GM19395 (cell line): ENCODE measurements around the gene MPP4.

Experiments used
- ATAC-seq: cut with Tn5 transposase; IDR thresholded peaks from one replicate; pipeline ENCODE4 v1.9.1; 2021; ENCODE audit warnings: mild to moderate bottlenecking, moderate library complexity; ENCODE audit not compliant: unreplicated experiment

Gene MPP4

GRCh38 chr2:201698588-201699226 is at the start of gene MPP4:
MPP4 (minus strand) TSS chr2:201698644; CDS start chr2:201693954, 4,690 bp downstream.
- no peak for ATAC-seq

GRCh38 chr2:201746551-201746950 is 48.1 kb upstream of the MPP4 start:
- ATAC-seq = no peak

DNA sequence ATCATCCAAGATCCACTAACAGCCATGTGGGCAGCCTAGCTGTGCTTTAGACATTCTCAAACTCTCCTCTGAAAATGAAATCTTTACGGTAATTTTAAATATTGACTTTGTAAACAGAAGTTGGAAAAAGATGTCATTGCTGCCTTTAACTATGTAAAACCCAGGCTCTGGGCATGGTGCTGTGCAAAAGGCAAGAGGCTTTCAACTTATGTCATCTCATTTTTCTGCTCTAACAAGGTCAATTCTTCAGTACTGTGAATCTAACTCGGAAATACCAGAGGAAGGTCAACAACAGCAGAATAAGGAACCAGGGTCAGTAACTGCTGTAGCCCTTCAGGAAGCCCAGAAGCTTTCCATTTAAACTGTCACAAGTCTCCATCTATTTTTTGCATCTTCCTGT is 37.0 kb upstream of the MPP4 start:
- ATAC-seq = no peak

GRCh38 chr2:201734111-201734510 is 35.7 kb upstream of the MPP4 start:
- no peak for ATAC-seq

DNA sequence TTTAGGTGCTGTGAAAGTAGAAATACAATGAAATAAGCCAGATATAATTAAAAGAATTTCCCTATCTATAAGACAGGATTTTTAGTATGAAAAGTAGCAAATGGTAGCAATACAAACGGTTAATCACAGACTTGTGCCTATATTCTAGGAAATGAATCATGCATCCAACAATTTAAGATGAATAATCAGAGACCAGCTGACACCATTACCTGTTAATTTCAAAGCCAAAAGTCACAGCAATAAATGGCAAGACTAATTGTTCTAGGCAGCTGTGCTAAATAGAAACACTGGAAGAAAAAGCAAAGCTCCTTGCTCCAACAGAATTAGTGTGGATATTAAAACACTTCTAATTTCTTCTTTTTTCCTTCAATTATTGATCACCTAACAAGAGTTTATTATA is 35.1 kb upstream of the MPP4 start:
- ATAC-seq = no peak

DNA sequence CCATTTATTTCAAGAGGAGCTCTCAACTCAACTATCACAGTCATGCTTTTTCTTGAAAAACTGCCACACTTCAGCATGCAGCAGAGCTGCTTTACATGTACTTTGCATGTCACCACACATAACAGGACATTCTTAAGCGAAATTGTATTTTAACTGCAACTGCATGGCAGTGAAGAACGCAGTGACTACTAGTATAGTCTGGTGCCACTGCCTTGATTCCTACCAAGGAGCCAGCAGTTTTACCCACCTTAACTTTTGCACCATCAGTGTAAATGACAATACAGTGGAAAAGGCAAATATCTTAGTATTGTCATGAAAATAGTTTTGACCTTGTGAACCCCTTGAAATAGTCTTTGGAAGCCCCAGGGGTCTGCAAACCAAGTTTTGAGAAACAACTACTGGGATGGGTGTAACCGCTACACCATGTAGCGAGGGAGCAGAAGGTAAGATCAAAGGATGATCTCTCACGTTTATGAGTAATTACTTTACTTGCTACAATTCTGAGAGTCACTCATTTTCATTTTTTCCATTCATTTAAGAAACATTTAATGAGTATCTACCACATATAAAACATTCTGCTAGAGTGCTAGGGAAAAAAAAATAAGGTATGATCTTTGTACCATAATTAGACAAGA is 32.3 kb upstream of the MPP4 start:
- no peak for ATAC-seq

- no peak for ATAC-seq
Measured at GRCh38 chr2:201715459-201715858, 17.0 kb upstream of the MPP4 start.

DNA sequence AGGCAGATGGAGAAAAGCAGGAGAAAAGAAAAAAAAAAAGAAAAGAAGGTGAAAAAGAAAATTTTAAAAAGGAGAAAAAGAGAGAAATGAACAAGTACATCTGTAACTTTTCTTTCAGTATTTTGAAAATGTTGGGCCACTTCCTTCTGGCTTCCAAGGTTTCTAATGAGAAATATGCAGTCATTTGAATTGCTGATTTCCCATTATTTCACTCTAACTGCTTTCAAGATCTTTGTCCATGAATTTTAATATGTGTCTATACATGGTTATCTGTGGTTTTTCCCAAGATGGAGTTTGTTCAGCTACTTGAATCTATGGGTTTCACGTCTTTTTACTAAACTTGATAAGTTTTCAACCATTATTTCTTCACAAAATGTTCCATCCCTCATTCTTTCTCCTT is 14.3 kb upstream of the MPP4 start:
- no peak for ATAC-seq

- ATAC-seq = no peak
Measured at GRCh38 chr2:201709747-201710146, 11.3 kb upstream of the MPP4 start.

- ATAC-seq = no peak
Measured at GRCh38 chr2:201709049-201709448, 10.6 kb upstream of the MPP4 start.

DNA sequence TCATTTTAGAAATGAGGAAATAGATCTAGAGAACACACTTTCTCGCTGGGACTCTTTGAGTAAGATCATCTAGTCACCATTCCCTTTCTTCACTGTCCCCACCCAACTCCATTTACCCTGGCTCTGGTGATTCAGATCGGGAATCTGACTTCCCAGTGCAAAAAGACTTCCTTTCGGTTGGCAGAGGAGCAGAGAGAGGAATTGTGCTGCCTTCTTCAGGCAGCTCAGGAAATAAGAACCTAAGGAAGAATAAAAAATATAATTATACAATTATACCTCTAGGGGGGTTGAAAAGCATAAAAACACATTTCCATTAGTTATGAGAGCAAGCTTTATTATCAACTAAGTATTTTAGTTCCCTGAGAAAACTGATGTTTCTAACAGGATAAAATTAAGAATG is 9.3 kb upstream of the MPP4 start:
- ATAC-seq = no peak

GRCh38 chr2:201707142-201707541 is 8.7 kb upstream of the MPP4 start:
- no peak for ATAC-seq

GRCh38 chr2:201704536-201704935 is 6.1 kb upstream of the MPP4 start:
- no peak for ATAC-seq

- no peak for ATAC-seq
Measured at GRCh38 chr2:201701646-201702045, 3.2 kb upstream of the MPP4 start.

GRCh38 chr2:201699416-201699815 is 972 bp upstream of the MPP4 start:
- no peak for ATAC-seq

GRCh38 chr2:201697899-201698298 is 545 bp downstream of the MPP4 start:
- ATAC-seq = no peak

- no peak for ATAC-seq
Measured at GRCh38 chr2:201696151-201696659, 2.2 kb downstream of the MPP4 start.

- no peak for ATAC-seq
Measured at GRCh38 chr2:201685156-201685555, 13.3 kb downstream of the MPP4 start.

DNA sequence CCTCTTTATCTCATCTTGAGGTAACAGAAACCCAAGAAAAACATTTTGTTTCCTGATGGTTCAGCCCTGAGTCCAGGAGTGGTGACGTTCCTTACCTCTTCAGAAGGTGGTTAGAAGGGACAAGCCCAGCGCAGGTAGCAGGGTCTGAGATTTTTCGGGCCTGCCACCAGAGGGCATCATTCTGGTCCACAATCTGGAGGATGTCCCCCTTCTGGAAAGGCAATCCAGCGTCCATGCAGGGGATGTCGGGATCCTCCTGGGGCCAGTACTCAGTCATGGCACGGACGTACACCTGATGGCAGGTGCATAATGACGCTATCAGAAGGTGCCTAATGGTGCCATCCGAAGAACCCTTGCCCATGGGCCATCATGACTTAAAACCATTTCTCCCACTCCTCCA is 17.7 kb downstream of the MPP4 start:
- ATAC-seq = no peak

- no peak for ATAC-seq
Measured at GRCh38 chr2:201678401-201678800, 20.0 kb downstream of the MPP4 start.

DNA sequence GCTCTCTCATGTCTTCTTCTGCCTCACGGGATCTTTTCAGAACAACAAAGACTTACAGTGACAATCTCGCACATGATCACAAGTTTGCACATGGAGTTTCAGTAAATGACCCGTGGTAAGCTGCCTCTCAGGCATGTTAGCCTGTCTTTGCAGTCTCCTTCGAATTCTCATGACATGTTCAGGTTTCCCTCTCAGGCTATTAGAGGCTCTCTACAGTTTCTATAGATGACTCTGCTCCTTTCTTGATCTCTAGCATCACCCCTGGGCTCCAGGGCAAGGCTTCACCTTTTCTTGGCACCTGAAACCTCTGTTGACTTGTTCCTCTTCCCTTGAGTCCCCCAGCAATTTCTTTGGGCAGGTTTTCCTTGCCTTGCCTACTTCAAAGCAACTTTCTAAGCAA is 23.0 kb downstream of the MPP4 start:
- no peak for ATAC-seq

- ATAC-seq = no peak
Measured at GRCh38 chr2:201674794-201675193, 23.6 kb downstream of the MPP4 start.

- no peak for ATAC-seq
Measured at GRCh38 chr2:201674298-201674697, 24.1 kb downstream of the MPP4 start.
